PFSK-1 (cell line): ENCODE data around the gene LMOD1.

ENCODE experiments used
- FOXP2 ChIP-seq: optimal IDR thresholded peaks from 2 replicates; pipeline ENCODE3; 2011; ENCODE audit warnings: borderline replicate concordance, control low read depth, inconsistent platforms; ENCODE audit not compliant: insufficient read depth; ENCODE audit errors: extremely low read length, extremely low read depth
- POLR2AphosphoS5 ChIP-seq: IDR thresholded peaks from 2 replicates; pipeline ENCODE4 v1.6.1; 2012; ENCODE audit warnings: low read depth, mild to moderate bottlenecking, control low read depth, low read length, moderate library complexity
- REST ChIP-seq, 2 experiments: IDR thresholded peaks; 2 replicates each; pipeline versions ENCODE4 v1.6.1 to v1.8.0; 2011 to 2012; ENCODE audit warnings: low read depth in 2 of 2, low read length in 2 of 2, control low read depth in 1 of 2, inconsistent platforms in 1 of 2, mild to moderate bottlenecking in 1 of 2, moderate library complexity in 1 of 2; ENCODE audit not compliant: insufficient read depth in 1 of 2
- SIN3A ChIP-seq: IDR thresholded peaks from 2 replicates; pipeline ENCODE4 v1.6.1; 2012; ENCODE audit warnings: mild to moderate bottlenecking, low read length, moderate library complexity, borderline replicate concordance; ENCODE audit not compliant: insufficient read depth
- TAF1 ChIP-seq: IDR thresholded peaks from 2 replicates; pipeline ENCODE4 v1.6.1; 2012; ENCODE audit warnings: low read length, control low read depth, borderline replicate concordance; ENCODE audit not compliant: insufficient read depth

LMOD1 gene

GRCh38 chr1:201877877-201878401 lies 68.4 kb downstream of the LMOD1 start:
- TF ChIP-seq FOXP2 (no peak), SIN3A (no peak), TAF1 (no peak), POLR2AphosphoS5 (no peak; the same call in 1 of the 2 replicates), REST (IDR thresholded peaks at IDR 0.05; ENCODE audit: insufficient read depth in 1 of 2, low read depth in 2 of 2, low read length in 2 of 2) (no peak)

- no peak for TF ChIP-seq TAF1
- no peak for TF ChIP-seq POLR2AphosphoS5
- TF ChIP-seq FOXP2 = no peak
- TF ChIP-seq REST (IDR thresholded peaks at IDR 0.05; ENCODE audit: insufficient read depth in 1 of 2, low read depth in 2 of 2, low read length in 2 of 2) = no peak
- TF ChIP-seq SIN3A = no peak
Observed at GRCh38 chr1:201876148-201876818, 70.1 kb downstream of the LMOD1 start.

GRCh38 chr1:201874672-201875071 lies 71.7 kb downstream of the LMOD1 start:
- TF ChIP-seq TAF1 (no peak), FOXP2 (no peak), SIN3A (no peak), REST (IDR thresholded peaks at IDR 0.05; ENCODE audit: insufficient read depth in 1 of 2, low read depth in 2 of 2, low read length in 2 of 2) (no peak), POLR2AphosphoS5 (no peak)

- TF ChIP-seq SIN3A = no peak
- no peak for TF ChIP-seq POLR2AphosphoS5
Observed at GRCh38 chr1:201870397-201870796, 76.0 kb downstream of the LMOD1 start.

GRCh38 chr1:201861448-201861847 lies 84.9 kb downstream of the LMOD1 start:
- no peak for TF ChIP-seq REST (IDR thresholded peaks at IDR 0.05; ENCODE audit: insufficient read depth in 1 of 2, low read depth in 2 of 2, low read length in 2 of 2)
- TF ChIP-seq TAF1 = no peak
- TF ChIP-seq POLR2AphosphoS5 = no peak
- TF ChIP-seq SIN3A = no peak
- no peak for TF ChIP-seq FOXP2
